ENCODE data around the gene PSRC1.

PSRC1 gene

GRCh38 chr1:109239047-109239408 is 43.9 kb downstream of the PSRC1 start:
- peak overlapping the region; percentile 98 for H3K27ac ChIP-seq
- CTCF ChIA-PET: interaction anchor here (0.7 to 1.8 kb wide), 9 partner anchors 12 to 279 kb away, joined by 3 to 6 read pairs (median 3); partner anchors contain the start of gene SARS1
- POLR2A ChIA-PET (ENCODE audit: low non-redundant PET): interaction anchor here (0.6 kb wide), 1 partner anchor 28 kb away, joined by 3 read pairs; no protein-coding TSS in a partner anchor
- no peak for DNase-seq (ENCODE audit: low spot score)
- no peak for TF ChIP-seq CTCF (conservative IDR thresholded peaks at IDR 0.05; ENCODE audit: low read depth)

GRCh38 chr1:109238382-109238781 is 44.6 kb downstream of the PSRC1 start:
- TF ChIP-seq CTCF (conservative IDR thresholded peaks at IDR 0.05; ENCODE audit: low read depth): no peak
- CTCF ChIA-PET: interaction anchor here (1.5 kb wide), 1 partner anchor 25 kb away, joined by 3 read pairs; no protein-coding TSS in a partner anchor
- H3K27ac ChIP-seq: peak overlapping the region; percentile 98
- DNase-seq (ENCODE audit: low spot score): no peak
- POLR2A ChIA-PET (ENCODE audit: low non-redundant PET): no interaction called here

- no peak for TF ChIP-seq CTCF (conservative IDR thresholded peaks at IDR 0.05; ENCODE audit: low read depth)
- POLR2A ChIA-PET (ENCODE audit: low non-redundant PET): interaction anchor here (0.5 kb wide), 1 partner anchor 9 kb away, joined by 4 read pairs; no protein-coding TSS in a partner anchor
- CTCF ChIA-PET: no interaction called here
- peak overlapping the region; percentile 98 for H3K27ac ChIP-seq
- DNase-seq (ENCODE audit: low spot score): no peak
Observed at GRCh38 chr1:109237512-109237911, 45.4 kb downstream of the PSRC1 start.

GRCh38 chr1:109235137-109235536 is 47.8 kb downstream of the PSRC1 start:
- no peak overlapping the region for H3K27ac ChIP-seq
- ChIA-PET CTCF (no interaction called here), POLR2A (ENCODE audit: low non-redundant PET) (no interaction called here)
- no peak for TF ChIP-seq CTCF (conservative IDR thresholded peaks at IDR 0.05; ENCODE audit: low read depth)
- no peak for DNase-seq (ENCODE audit: low spot score)

GRCh38 chr1:109231066-109231465 is 51.9 kb downstream of the PSRC1 start:
- no peak for TF ChIP-seq CTCF (conservative IDR thresholded peaks at IDR 0.05; ENCODE audit: low read depth)
- no peak overlapping the region for H3K27ac ChIP-seq
- no peak for DNase-seq (ENCODE audit: low spot score)
- ChIA-PET POLR2A (ENCODE audit: low non-redundant PET) (no interaction called here), CTCF (interaction anchor here (1.0 to 2.0 kb wide), 2 partner anchors 33 to 38 kb away, joined by 3 to 5 read pairs; no protein-coding TSS in a partner anchor)

Data from RWPE1 (cell line).